Sigmoid colon (tissue), 7 donors: Measurements from ENCODE around the gene PCBP3. TPM values are rescaled to one million over a fixed set of nuclear protein-coding genes. Genes with fewer than 3 reads are reported as not detected.

Source experiments
- DNase-seq: peaks from one replicate; pipeline ENCODE4 v3.0.0-alpha.2; 2019
- H3K27ac ChIP-seq, 4 donors: fragments of 200-600 bp; sonication (generic); one replicate each; pipeline ENCODE4 v1.5.1; 2016 to 2019; ENCODE audit warnings: mild to moderate bottlenecking in 1 of 4
- H3K27me3 ChIP-seq, 3 donors: fragments of 200-600 bp; sonication (generic); one replicate each; pipeline ENCODE4 v1.5.1; 2019; ENCODE audit warnings: mild to moderate bottlenecking in 1 of 3
- H3K36me3 ChIP-seq, 4 donors: fragments of 200-600 bp; sonication (generic); one replicate each; pipeline ENCODE4 v1.5.1; 2016 to 2019
- H3K4me1 ChIP-seq, 4 donors: fragments of 200-600 bp; sonication (generic); one replicate each; pipeline ENCODE4 v1.5.1; 2017 to 2019
- H3K4me3 ChIP-seq, 4 donors: fragments of 200-600 bp; sonication (generic); one replicate each; pipeline ENCODE4 v1.5.1; 2017 to 2019; ENCODE audit warnings: mild to moderate bottlenecking in 2 of 4, moderate library complexity in 1 of 4
- H3K9me3 ChIP-seq, 4 donors: fragments of 200-600 bp in 3 of 4; sonication (generic) in 3 of 4; one replicate each; pipeline versions ENCODE4 v1.5.1 to v1.6.1; 2013 to 2019
- CTCF ChIP-seq, 4 experiments: fragments of 450-650 bp in 3 of 4; fragments of 200-600 bp in 1 of 4; IDR thresholded peaks; one replicate each; pipeline ENCODE4 v1.5.1; 2016 to 2019; ENCODE audit warnings: antibody characterized with exemption in 4 of 4, mild to moderate bottlenecking in 3 of 4, moderate library complexity in 2 of 4
- EP300 ChIP-seq, 4 donors: sonication (generic); formaldehyde crosslinking; IDR thresholded peaks; one replicate each; pipeline ENCODE4 v1.6.1; 2017; ENCODE audit warnings: antibody characterized with exemption in 4 of 4
- POLR2A ChIP-seq, 2 donors: fragments of 450-650 bp; IDR thresholded peaks; one replicate each; pipeline ENCODE4 v1.6.1; 2016; ENCODE audit warnings: antibody characterized with exemption in 2 of 2, mild to moderate bottlenecking in 2 of 2, moderate library complexity in 2 of 2
- POLR2AphosphoS5 ChIP-seq, 4 donors: sonication (generic); formaldehyde crosslinking; IDR thresholded peaks; one replicate each; pipeline ENCODE4 v1.6.1; 2017; ENCODE audit warnings: antibody characterized with exemption in 4 of 4
- WGBS, 2 donors: extraction: QIAGEN DNeasy Blood & Tissue Kit; methylation state at CpG; one replicate each; pipeline ENCODE4 v1.1.7; 2013; 5-methylcytosine and 5-hydroxymethylcytosine counted together
- intact Hi-C: fragments of 100-400 bp; cut with DNase I; formaldehyde crosslinking; loops from one replicate; pipeline ENCODE4 v1.15.1; 2023
- polyA plus RNA-seq, 3 donors: library from polyadenylated mRNA; stranded (reverse); fragments of 200-250 nt; gene quantifications; one replicate each; pipeline ENCODE4 v1.2.3, GENCODE V29; 2013
- total RNA-seq, 4 donors: library from RNA; depleted of rRNA; stranded (reverse); fragments of >200 nt; gene quantifications; one replicate each; pipeline ENCODE4 v1.1.0, GENCODE V29; 2016
- donor health status: healthy with polysubstance abuse.
- donor health status: Bipolar disorder and iron deficiency.
- donor health status: healthy.

The PCBP3 gene
- total and polyA plus RNA-seq, 7 donors: 1.2 to 21.3 (median 8.2) TPM

GRCh38 chr21:45852886-45853400, 209.4 kb downstream of the PCBP3 start:
- H3K4me3 ChIP-seq: no peak overlapping the region
- peak; percentile 42 for DNase-seq

GRCh38 chr21:45853703-45854342, 210.3 kb downstream of the PCBP3 start:
- Histone ChIP-seq H3K27me3 (no peaks in the 10 kb centered on the region), H3K4me1 (no peaks in the 10 kb centered on the region), H3K9me3 (no peaks in the 10 kb centered on the region), H3K36me3 (no peaks in the 10 kb centered on the region), H3K27ac (no peak overlapping the region), H3K4me3 (no peak overlapping the region)
- WGBS, 2 donors: 54 to 86% methylated on average over 19 of the region's 19 CpGs
- DNase-seq: peak; percentile 28
- no peak for TF ChIP-seq POLR2AphosphoS5 (IDR thresholded peaks at IDR 0.05)
- TF ChIP-seq CTCF (IDR thresholded peaks at IDR 0.05): no peak
- TF ChIP-seq EP300 (IDR thresholded peaks at IDR 0.05): no peak
- TF ChIP-seq POLR2A (IDR thresholded peaks at IDR 0.05): no peak
- intact Hi-C loops: no loop called here

More at GRCh38 chr21:45852886-45853400, 209.4 kb downstream of the PCBP3 start:
- Histone ChIP-seq H3K36me3 (no peaks in the 10 kb centered on the region), H3K27ac (no peak overlapping the region), H3K9me3 (no peaks in the 10 kb centered on the region), H3K4me1 (peaks cover 0 to under 1% (median 0%) of the 10 kb centered on the region in 4 donors), H3K27me3 (no peaks in the 10 kb centered on the region)
- intact Hi-C loops: no loop called here
- TF ChIP-seq EP300 (IDR thresholded peaks at IDR 0.05): no peak
- WGBS, 2 donors: 84 to 88% methylated on average over 12 of the region's 12 CpGs

GRCh38 chr21:45854690-45855247, 211.2 kb downstream of the PCBP3 start:
- TF ChIP-seq POLR2AphosphoS5 (IDR thresholded peaks at IDR 0.05) (no peak), EP300 (IDR thresholded peaks at IDR 0.05) (no peak), POLR2A (IDR thresholded peaks at IDR 0.05) (no peak), CTCF (IDR thresholded peaks at IDR 0.05) (no peak)
- no peaks in the 10 kb centered on the region for H3K9me3 ChIP-seq
- H3K4me1 ChIP-seq: no peaks in the 10 kb centered on the region
- no peak overlapping the region for H3K4me3 ChIP-seq
- no peaks in the 10 kb centered on the region for H3K27me3 ChIP-seq
- DNase-seq: no peak
- intact Hi-C loops: no loop called here
- H3K36me3 ChIP-seq: no peaks in the 10 kb centered on the region
- WGBS, 2 donors: 68 to 75% methylated on average over 12 of the region's 12 CpGs
- no peak overlapping the region for H3K27ac ChIP-seq

GRCh38 chr21:45855248-45855811, 211.8 kb downstream of the PCBP3 start:
- H3K36me3 ChIP-seq: no peaks in the 10 kb centered on the region
- WGBS, 2 donors: 87 to 93% methylated on average over 18 of the region's 18 CpGs

More at GRCh38 chr21:45855248-45855811, 211.8 kb downstream of the PCBP3 start:
- Histone ChIP-seq H3K4me1 (no peaks in the 10 kb centered on the region), H3K27me3 (no peaks in the 10 kb centered on the region), H3K9me3 (no peaks in the 10 kb centered on the region), H3K4me3 (no peak overlapping the region), H3K27ac (no peak overlapping the region)
- TF ChIP-seq POLR2AphosphoS5 (IDR thresholded peaks at IDR 0.05) (no peak), POLR2A (IDR thresholded peaks at IDR 0.05) (no peak), CTCF (IDR thresholded peaks at IDR 0.05) (no peak), EP300 (IDR thresholded peaks at IDR 0.05) (no peak)
- intact Hi-C loops: no loop called here
- DNase-seq: no peak
